NCI-H2171 treated with DMSO at 0.1 percent for 48 hours (cell line): ENCODE measurements around the gene ESPNL.
"Not testable (repeated sequence)": the region's sequence is repeated elsewhere in the genome, so short reads cannot be mapped to it uniquely, and the experiment has no call there.

Experiments
- DNase-seq: peaks from one replicate; lab custom pipeline; 2025; lab: John Stamatoyannopoulos, UW

Gene ESPNL

GRCh38 chr2:238100049-238100820 is at the start of gene ESPNL:
Gene ESPNL, plus strand, starts transcription at chr2:238100340. Its CDS starts 80 bp downstream, at chr2:238100420.
- peak; percentile 61 for DNase-seq

- no peak for DNase-seq
Observed at GRCh38 chr2:238053191-238053776, 46.9 kb upstream of the ESPNL start.

- DNase-seq, result no peak
Observed at GRCh38 chr2:238055841-238056240, 44.3 kb upstream of the ESPNL start.

GRCh38 chr2:238057696-238058575 is 42.2 kb upstream of the ESPNL start:
- not testable (repeated sequence) for DNase-seq

GRCh38 chr2:238059505-238059904 is 40.6 kb upstream of the ESPNL start:
- no peak for DNase-seq

- no peak for DNase-seq
Observed at GRCh38 chr2:238060096-238060541, 40.0 kb upstream of the ESPNL start.

- DNase-seq, result peak; percentile 77
Observed at GRCh38 chr2:238060542-238061314, 39.4 kb upstream of the ESPNL start, which contains the start of gene SCLY. Gene SCLY, plus strand, starts transcription at chr2:238061001. Its CDS starts 54 bp downstream, at chr2:238061055.

GRCh38 chr2:238061315-238062202 is 38.6 kb upstream of the ESPNL start:
- peak; percentile 40 for DNase-seq

- DNase-seq, result no peak
Observed at GRCh38 chr2:238063414-238064189, 36.5 kb upstream of the ESPNL start.

GRCh38 chr2:238064376-238064775 is 35.8 kb upstream of the ESPNL start:
- no peak for DNase-seq

GRCh38 chr2:238065071-238065846 is 34.9 kb upstream of the ESPNL start:
- DNase-seq, result no peak

GRCh38 chr2:238066218-238066617 is 33.9 kb upstream of the ESPNL start:
- DNase-seq, result no peak

- not testable (repeated sequence) for DNase-seq
Observed at GRCh38 chr2:238066718-238067117, 33.4 kb upstream of the ESPNL start.

- no peak for DNase-seq
Observed at GRCh38 chr2:238067939-238068338, 32.2 kb upstream of the ESPNL start.

GRCh38 chr2:238069021-238069709 is 31.0 kb upstream of the ESPNL start:
- no peak for DNase-seq

- DNase-seq, result no peak
Observed at GRCh38 chr2:238069877-238070276, 30.3 kb upstream of the ESPNL start.

GRCh38 chr2:238075397-238075796 is 24.7 kb upstream of the ESPNL start:
- no peak for DNase-seq

- DNase-seq, result no peak
Observed at GRCh38 chr2:238077292-238077691, 22.8 kb upstream of the ESPNL start.
